ENCODE data around the gene SLC18A2.

Gene SLC18A2

GRCh38 chr10:117239051-117239450, 1.9 kb upstream of the SLC18A2 start:
- DNase-seq: no peak

DNA sequence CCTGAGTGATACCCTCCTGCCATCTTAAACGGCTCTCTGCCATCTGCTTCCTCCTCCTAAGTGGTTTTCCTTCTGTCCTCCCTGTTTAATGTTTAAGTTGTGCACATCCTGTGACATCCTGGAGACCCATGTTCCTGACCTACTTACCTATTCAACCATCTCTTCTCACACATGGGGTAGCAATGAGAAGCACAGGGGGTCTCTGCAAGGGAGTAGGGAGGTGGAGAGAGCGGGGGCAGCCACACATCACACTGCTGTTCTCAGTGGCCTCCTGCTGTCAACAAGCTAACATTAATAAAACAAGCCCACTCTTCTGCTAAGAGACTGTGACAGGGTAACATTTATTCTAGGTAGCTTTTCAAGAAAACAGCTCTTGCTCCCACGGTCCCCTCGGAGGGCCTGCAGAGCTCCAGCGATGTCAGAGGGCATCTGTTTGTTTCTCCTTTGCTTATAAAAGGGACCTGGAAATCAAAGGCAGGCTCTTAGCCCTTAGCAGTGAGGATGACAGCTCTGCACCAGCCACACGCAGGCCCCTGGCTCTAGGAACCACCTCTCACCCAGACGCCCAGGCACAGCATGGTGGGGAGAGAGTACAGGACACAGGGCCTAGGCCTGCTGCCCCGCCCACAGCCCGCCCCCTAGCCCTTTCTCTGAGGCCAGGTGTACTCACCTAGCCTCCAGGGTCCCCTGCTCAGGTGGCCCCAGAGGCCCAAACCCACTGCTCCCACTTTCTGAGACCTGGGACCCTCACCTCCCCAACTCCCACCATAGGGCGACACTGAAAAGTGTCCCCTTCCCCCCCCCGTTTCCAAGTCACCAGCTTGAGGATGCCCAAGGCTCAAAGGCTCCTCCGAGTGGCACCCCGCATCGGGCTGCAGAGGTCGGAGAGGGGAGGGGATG, 943 bp upstream of the SLC18A2 start:
- no peak for DNase-seq

DNA sequence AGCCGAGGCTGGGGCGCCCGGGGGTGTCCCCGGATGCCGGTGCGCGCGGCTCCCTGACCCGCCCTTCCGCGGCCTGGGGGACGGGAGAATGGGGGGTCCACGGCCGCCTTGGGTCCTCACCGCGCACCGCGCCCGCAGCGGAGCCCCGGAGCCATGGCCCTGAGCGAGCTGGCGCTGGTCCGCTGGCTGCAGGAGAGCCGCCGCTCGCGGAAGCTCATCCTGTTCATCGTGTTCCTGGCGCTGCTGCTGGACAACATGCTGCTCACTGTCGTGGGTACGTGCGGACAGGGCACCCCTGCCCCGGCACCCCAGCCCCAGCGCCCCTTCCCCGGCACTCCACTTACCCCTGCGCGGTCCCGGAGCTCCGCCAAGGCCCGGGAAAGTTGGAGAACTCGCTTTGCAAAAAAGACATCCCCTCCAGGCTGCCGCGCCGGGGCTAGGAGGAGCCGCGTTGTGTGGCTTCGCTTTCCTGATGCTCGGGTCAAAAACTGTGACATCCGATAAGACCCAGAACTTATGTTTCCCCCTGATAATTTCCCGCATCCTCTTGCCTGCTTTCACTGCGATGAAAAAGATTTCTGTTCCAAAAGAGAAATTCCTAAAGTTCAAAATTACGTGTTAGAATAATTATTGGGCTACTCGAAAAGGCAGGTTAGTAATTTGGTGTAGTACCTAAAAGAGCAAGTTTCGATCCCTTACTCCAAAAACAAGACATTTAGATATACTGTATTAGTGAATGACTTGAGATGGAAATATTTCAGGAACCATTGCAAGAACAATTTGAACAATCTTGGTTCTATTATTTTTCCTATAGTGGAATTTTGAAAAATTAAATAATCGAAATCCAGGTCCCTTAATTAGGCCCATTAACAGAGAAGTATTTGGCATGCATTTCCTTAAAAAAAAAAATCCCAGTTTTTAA, 888 bp downstream of the SLC18A2 start:
- DNase-seq: no peak

DNA sequence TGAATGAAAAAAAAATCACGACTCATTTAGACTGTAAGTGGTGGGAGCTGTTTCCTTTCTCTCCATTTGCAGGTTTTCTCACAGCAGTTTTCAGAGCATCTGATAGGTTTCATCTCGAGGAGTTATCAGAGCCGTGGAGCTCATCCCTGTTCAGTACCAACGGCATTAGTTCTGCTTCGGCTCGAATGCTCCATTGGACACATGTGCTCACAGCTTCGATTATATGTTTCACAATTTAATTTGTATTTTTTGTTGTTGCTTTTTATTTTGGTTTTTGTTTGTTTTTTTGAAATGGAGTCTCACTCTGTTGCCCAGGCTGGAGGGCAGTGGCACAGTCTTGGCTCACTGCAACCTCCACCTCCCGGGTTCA, 1.5 kb downstream of the SLC18A2 start:
- no peak for DNase-seq

DNA sequence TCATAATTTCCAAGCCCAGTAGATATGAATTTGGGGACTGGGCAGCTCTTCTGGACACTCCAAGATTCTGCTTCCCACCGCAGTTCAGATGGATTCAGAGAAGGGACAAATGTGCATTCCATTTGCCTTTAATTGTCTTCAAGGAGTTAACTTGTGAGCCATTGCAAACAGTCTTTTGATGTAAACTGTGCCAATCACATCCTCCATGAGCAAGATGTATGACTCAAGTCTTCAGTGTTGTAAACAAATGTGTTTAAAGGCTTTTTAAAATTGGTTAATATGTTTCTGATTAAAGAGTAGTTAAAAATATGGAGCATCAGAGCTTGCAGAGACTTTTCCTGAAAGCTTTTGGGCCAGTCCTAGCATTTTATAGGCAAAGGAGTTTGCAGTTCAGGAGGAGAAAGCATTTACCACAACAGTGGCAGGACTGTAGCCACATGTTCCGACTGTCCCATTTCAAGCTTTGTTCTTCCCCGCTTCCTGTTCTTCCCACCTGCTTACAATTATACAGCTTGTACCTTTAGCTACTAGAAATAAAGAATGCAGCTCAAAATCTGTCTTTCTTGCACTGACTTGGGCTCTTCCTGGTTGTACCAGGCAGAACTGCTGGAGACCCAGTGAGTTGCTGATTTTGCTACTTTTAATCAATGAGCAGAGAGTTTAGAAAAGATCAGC, 6.2 kb downstream of the SLC18A2 start:
- DNase-seq: no peak

DNA sequence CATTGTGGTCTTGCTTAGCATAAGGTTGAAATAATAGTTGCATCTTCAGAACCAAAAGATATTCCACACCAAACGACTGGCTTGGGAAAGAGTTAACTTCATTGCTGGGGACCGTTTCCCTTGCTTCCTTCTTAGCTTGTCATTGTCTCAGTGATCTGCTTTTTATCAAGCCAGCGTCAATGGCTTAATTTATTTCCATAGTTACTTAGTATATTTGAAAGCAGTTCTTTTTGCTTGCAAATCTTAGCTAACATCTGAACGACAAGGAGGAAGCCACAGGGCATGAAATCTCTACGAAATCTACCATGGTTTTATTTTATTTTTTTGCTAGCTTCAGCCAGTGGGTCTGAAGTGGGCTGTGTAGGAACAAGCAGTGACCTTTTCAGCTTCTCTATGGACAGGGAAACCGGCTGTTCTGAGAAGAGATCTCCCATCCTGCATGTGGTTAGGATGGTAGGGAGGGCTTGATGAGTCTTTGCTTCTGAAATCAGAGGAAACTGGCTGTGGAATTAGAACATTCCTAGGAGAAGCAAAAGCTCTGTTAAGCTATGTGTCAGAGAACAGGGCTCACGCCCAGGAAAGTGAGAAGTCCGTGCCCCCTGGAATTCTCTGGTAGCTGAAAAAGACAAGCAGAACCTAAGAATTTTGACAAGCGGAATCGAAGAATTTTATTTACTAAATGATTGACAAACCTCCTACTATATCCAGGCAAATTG, 8.0 kb downstream of the SLC18A2 start:
- DNase-seq: no peak

GRCh38 chr10:117249493-117250093, 8.7 kb downstream of the SLC18A2 start:
- DNase-seq: no peak

DNA sequence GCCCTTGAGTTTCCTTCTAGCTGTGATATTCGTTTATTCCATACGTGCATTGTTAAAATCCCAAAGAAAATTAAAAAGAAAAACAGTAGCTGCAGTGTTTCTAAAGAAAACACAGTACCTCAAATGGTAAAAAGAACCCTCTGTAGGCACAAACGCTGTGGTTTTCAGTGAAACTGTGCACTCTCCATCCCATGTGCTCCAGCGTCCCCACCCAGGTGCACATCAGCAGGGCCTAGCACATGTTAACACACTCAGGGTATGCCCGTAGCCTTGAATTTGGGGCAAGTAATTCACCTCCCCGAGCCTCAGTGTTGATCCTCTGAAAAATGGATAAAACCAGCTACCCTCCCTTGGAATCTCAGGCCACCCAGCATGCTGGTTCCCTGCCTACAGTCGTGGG, 9.5 kb downstream of the SLC18A2 start:
- no peak for DNase-seq

DNA sequence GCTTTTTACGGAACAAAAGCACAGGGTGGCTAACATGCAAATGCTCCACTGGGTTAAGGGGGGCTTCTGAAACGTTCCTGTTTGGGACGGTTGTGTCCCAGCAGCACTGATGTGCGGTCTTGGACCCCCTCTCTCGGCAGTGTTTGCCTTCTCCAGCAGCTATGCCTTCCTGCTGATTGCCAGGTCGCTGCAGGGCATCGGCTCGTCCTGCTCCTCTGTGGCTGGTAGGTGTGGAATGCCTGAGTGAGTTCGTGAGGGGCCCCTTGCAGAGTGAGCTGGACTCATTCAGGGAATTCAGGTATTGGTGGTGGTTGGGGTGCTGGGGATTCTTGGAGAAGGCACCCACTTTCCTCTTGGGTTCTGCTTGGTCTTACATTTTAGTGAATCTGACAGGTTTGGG, 13.0 kb downstream of the SLC18A2 start:
- no peak for DNase-seq

GRCh38 chr10:117254338-117254737, 13.4 kb downstream of the SLC18A2 start:
- no peak for DNase-seq

GRCh38 chr10:117254774-117255735, 14.1 kb downstream of the SLC18A2 start:
- no peak for DNase-seq

GRCh38 chr10:117255835-117256460, 15.0 kb downstream of the SLC18A2 start:
- DNase-seq: no peak

- DNase-seq: no peak
Observed at GRCh38 chr10:117256910-117257309, 16.0 kb downstream of the SLC18A2 start.

DNA sequence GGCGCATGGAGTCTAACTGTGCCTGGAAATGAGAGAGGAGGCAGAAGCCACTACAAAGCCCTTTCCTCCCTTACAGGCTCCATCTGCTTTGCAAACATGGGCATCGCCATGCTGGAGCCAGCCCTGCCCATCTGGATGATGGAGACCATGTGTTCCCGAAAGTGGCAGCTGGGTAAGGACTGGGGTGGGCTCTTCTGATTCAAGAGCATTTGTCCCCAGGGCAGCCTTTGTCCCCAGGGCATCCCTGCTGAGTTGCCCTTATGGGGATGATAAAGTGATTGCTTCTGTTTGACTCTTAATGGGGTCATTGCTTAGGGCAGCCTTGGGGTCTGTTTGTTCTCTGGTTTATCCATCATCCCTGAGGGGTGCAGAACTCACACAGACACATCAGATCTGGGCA, 16.8 kb downstream of the SLC18A2 start:
- no peak for DNase-seq

GRCh38 chr10:117259279-117259678, 18.4 kb downstream of the SLC18A2 start:
- no peak for DNase-seq

GRCh38 chr10:117260084-117260483, 19.2 kb downstream of the SLC18A2 start:
- DNase-seq: no peak

DNA sequence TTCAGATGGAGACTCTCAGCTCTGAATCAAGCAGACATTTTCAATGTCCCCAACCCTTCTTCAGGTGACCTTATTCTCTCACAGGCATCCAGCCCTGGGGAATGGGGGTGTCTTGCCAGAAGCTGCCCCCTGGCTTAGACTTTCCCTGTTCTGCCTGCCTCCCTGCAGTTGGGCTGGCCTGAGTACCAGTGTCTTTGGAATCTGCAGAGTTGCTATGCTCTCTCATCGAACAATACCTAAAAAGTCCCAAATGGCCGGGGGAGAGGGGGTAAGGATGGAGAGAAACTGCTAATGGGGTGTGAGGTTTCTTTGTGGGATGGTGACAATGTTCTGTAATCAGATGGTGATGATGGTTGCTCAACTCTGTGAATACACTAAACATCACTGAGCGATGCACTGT, 20.6 kb downstream of the SLC18A2 start:
- no peak for DNase-seq

GRCh38 chr10:117262291-117262902, 21.5 kb downstream of the SLC18A2 start:
- DNase-seq: no peak

DNA sequence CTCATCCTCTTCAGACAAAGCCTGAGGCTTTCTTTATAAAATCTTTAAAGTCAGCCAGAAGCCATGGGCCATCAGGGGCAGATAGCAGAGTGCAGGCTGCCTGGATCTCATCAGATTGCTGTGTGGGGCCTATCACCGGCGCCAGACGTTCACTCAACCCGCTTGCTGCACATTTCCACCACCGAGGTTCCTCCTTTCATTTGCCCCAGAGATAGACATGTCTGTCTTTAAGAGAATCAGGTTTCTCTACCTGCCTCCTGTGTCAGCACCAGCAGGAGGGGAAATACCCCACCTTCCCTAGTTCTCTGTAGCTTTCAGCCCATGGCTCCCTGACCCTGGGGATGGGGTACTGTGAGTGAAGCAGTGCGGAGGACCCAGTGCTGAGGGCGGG, 22.0 kb downstream of the SLC18A2 start:
- DNase-seq: no peak

- no peak for DNase-seq
Observed at GRCh38 chr10:117264782-117265181, 23.9 kb downstream of the SLC18A2 start.
